Measurements from ENCODE around the gene PEX14.

Gene PEX14

DNA sequence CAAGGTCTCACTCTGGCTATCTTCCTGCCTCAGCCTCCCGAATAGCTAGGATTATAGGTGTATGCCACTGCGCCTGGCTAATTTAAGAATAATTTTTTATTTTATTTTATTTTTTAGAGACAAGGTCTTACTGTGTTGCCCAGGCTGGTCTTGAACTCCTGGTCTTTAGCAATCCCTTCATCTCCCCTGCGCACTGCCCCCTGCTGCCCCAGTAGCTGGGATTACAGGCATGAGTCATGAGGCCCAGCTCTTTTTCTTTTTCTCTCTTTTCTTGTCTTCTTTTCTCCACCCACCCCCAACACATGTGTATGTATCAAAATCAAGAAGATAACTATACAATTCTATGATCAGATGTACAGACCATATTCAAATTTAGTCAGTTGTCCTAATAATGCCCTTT lies 87.2 kb downstream of the PEX14 start:
- no CpG with 5 or more reads among the region's 3 CpGs for WGBS (ENCODE audit: insufficient coverage, insufficient read length)
- no peaks in the 10 kb centered on the region for H3K27me3 ChIP-seq (ENCODE audit: control insufficient read depth, insufficient read depth, low read length)
- H3K4me1 ChIP-seq (ENCODE audit: control insufficient read depth, insufficient read depth, low read length): no peaks in the 10 kb centered on the region
- DNase-seq (ENCODE audit: low read depth, low spot score): no peak
- H3K36me3 ChIP-seq (ENCODE audit: control insufficient read depth, insufficient read depth, low read length): no peaks in the 10 kb centered on the region
- no peak overlapping the region for H3K4me3 ChIP-seq (ENCODE audit: low read length)
- H3K9me3 ChIP-seq (ENCODE audit: control insufficient read depth, insufficient read depth, low read length): no peaks in the 10 kb centered on the region; the same call in 1 of the 2 replicates
- H3K27ac ChIP-seq (ENCODE audit: low read length): no peak overlapping the region

DNA sequence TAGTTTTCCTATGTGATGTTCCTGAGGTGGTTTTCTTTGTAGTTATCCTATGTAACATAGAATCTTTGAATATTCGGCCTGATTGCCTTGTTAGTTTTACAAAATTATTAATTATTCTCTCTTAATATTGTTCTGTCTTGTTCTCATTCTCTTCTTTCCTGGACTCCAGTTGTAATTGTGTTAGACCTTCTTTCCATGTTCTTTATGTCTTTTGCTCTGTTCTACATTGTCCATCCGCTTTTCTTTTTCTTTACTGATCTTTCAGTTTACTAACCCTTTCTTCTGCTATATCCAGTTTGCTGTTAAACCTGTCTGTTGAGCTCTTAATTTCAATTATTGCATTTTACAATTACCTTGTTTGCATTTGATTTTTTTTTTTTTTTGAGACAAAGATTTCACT lies 89.3 kb downstream of the PEX14 start:
- Histone ChIP-seq H3K4me3 (ENCODE audit: low read length) (no peak overlapping the region), H3K27ac (ENCODE audit: low read length) (no peak overlapping the region), H3K36me3 (ENCODE audit: control insufficient read depth, insufficient read depth, low read length) (no peaks in the 10 kb centered on the region), H3K9me3 (ENCODE audit: control insufficient read depth, insufficient read depth, low read length) (no peaks in the 10 kb centered on the region; the same call in 1 of the 2 replicates), H3K27me3 (ENCODE audit: control insufficient read depth, insufficient read depth, low read length) (no peaks in the 10 kb centered on the region), H3K4me1 (ENCODE audit: control insufficient read depth, insufficient read depth, low read length) (no peaks in the 10 kb centered on the region)
- no peak for DNase-seq (ENCODE audit: low read depth, low spot score)
- WGBS (ENCODE audit: insufficient coverage, insufficient read length): no CpG with 5 or more reads among the region's 2 CpGs

DNA sequence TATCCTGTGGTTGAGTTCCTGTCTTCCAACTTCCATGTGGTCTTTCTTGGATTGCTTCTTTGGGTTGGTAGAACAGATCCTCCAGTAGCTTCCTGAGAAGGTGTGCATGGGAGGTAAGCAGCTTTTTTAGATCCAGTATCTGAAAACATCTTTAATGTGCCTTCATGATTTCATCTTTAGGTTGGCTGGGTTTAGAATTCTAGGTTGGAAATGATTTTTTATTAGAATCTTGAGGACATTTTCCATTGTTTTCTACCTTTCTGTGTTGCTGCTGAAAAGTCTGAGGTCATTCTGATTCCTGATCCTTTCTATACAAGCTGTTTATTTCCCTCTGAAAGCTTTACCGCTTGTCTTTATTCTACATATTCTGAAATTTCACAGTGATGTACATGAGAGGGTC lies 94.8 kb downstream of the PEX14 start:
- no CpG with 5 or more reads among the region's 1 CpG for WGBS (ENCODE audit: insufficient coverage, insufficient read length)
- no peak overlapping the region for H3K27ac ChIP-seq (ENCODE audit: low read length)
- DNase-seq (ENCODE audit: low read depth, low spot score): no peak
- H3K27me3 ChIP-seq (ENCODE audit: control insufficient read depth, insufficient read depth, low read length): no peaks in the 10 kb centered on the region
- H3K4me1 ChIP-seq (ENCODE audit: control insufficient read depth, insufficient read depth, low read length): no peaks in the 10 kb centered on the region
- no peaks in the 10 kb centered on the region; the same call in 1 of the 2 replicates for H3K9me3 ChIP-seq (ENCODE audit: control insufficient read depth, insufficient read depth, low read length)
- H3K36me3 ChIP-seq (ENCODE audit: control insufficient read depth, insufficient read depth, low read length): no peaks in the 10 kb centered on the region
- H3K4me3 ChIP-seq (ENCODE audit: low read length): no peak overlapping the region

DNA sequence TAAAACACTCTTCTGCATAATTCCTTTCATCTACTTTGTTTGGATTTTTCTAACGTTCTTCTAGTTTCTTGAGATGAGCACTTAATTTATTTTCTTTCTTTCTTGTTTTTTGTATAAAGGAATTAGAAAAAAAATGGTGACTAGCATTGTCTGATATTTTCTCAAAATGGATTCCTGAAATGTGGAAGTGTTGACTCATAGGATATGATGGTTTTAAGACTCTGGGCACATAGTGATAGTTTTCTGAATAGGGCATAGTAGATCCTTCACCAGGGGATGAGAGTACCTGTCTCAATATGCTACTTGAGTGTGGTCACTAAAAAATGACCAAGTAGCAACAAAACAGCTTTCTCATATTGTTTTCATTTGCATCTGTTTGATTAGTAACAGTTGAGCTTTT lies 100.9 kb downstream of the PEX14 start:
- Histone ChIP-seq H3K27me3 (ENCODE audit: control insufficient read depth, insufficient read depth, low read length) (no peaks in the 10 kb centered on the region), H3K27ac (ENCODE audit: low read length) (no peak overlapping the region), H3K36me3 (ENCODE audit: control insufficient read depth, insufficient read depth, low read length) (no peaks in the 10 kb centered on the region), H3K9me3 (ENCODE audit: control insufficient read depth, insufficient read depth, low read length) (no peaks in the 10 kb centered on the region), H3K4me3 (ENCODE audit: low read length) (no peak overlapping the region), H3K4me1 (ENCODE audit: control insufficient read depth, insufficient read depth, low read length) (peaks cover 2% of the 10 kb centered on the region; the same call in 1 of the 2 replicates)
- DNase-seq (ENCODE audit: low read depth, low spot score): no peak
- WGBS (ENCODE audit: insufficient coverage, insufficient read length): no CpG with 5 or more reads among the region's 1 CpG

DNA sequence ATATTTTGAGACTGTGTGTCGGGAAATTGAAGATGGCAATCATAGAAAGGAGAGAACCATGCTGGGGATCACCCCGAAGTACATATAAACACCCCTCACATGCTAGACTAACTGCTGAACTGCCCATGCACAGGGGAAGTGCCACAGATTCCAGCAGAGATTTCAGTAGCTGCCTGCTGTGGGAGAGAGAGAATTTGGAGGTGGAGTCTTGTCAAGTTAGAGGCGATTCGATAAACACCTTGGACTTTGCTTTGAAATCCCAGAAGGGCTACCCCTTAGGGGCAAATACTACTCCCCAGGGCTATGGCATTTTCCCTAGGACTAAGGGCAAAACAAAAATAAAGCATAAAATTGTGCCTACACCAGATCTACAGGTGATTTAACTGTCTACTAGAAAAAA lies 103.3 kb downstream of the PEX14 start:
- H3K4me1 ChIP-seq (ENCODE audit: control insufficient read depth, insufficient read depth, low read length): peaks cover 2% of the 10 kb centered on the region; the same call in 1 of the 2 replicates
- no peaks in the 10 kb centered on the region for H3K27me3 ChIP-seq (ENCODE audit: control insufficient read depth, insufficient read depth, low read length)
- H3K4me3 ChIP-seq (ENCODE audit: low read length): no peak overlapping the region
- no CpG with 5 or more reads among the region's 4 CpGs for WGBS (ENCODE audit: insufficient coverage, insufficient read length)
- no peak for DNase-seq (ENCODE audit: low read depth, low spot score)
- no peaks in the 10 kb centered on the region for H3K9me3 ChIP-seq (ENCODE audit: control insufficient read depth, insufficient read depth, low read length)
- no peak overlapping the region for H3K27ac ChIP-seq (ENCODE audit: low read length)
- no peaks in the 10 kb centered on the region for H3K36me3 ChIP-seq (ENCODE audit: control insufficient read depth, insufficient read depth, low read length)

DNA sequence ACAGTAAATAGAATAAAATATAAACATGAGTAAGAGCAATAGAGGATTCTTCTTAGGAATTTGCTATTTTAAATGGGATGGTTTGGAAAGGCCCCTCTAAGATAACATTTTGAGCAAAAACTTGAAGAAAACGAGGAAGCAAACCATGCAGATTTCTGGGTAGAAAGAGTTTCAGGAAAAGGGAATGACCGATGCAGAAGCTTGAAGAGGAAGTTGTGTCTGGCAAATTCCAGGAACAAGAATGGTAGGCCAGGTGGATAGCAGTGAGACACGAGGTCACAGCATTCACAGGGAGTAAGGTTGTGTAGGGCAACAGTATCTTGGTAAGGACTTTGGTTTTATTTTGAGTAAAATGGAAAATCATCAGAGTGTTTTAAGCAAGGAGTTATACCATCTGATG lies 108.9 kb downstream of the PEX14 start:
- no peaks in the 10 kb centered on the region for H3K27me3 ChIP-seq (ENCODE audit: control insufficient read depth, insufficient read depth, low read length)
- no peaks in the 10 kb centered on the region for H3K9me3 ChIP-seq (ENCODE audit: control insufficient read depth, insufficient read depth, low read length)
- no peak for DNase-seq (ENCODE audit: low read depth, low spot score)
- H3K36me3 ChIP-seq (ENCODE audit: control insufficient read depth, insufficient read depth, low read length): no peaks in the 10 kb centered on the region
- no CpG with 5 or more reads among the region's 3 CpGs for WGBS (ENCODE audit: insufficient coverage, insufficient read length)
- no peak overlapping the region for H3K4me3 ChIP-seq (ENCODE audit: low read length)
- no peaks in the 10 kb centered on the region; the same call in 1 of the 2 replicates for H3K4me1 ChIP-seq (ENCODE audit: control insufficient read depth, insufficient read depth, low read length)
- H3K27ac ChIP-seq (ENCODE audit: low read length): no peak overlapping the region

DNA sequence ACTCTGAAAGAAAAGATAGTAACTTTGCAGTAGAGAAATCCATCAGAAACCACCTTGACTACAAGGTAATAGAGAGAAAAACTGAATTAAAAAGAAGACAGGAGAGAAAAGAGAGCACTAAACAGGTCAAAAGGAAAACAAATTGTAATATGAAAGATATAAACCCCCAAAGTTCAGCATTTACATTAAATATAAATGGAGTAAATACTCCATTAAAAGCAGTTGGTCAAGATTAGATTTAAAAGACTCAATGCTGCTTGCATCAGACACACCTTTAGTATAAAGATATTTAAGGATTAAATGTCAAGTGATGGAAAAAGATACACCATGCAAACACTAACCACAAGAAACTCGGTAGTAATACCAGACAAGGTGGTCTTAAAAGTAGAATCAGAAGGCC lies 110.5 kb downstream of the PEX14 start:
- no peaks in the 10 kb centered on the region for H3K9me3 ChIP-seq (ENCODE audit: control insufficient read depth, insufficient read depth, low read length)
- no peak for DNase-seq (ENCODE audit: low read depth, low spot score)
- no CpG with 5 or more reads among the region's 1 CpG for WGBS (ENCODE audit: insufficient coverage, insufficient read length)

DNA sequence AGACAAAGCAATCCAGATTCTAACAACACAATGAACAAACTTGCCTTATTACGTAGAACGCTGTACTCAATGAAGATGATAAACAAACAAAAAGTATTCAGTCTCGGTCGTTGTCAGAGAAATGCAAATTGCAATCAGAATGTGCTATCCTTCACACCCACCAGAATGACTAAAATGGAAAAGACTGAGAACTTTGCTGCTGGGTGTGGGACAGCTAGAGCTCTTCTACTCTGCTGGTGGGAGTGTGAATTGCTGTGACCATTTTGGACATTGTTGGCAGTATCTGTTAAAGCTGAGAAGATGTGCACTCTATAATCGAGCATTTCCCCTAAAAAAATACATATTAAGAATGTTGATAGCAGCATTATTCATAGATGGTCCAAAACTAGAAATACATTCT lies 111.4 kb downstream of the PEX14 start:
- Histone ChIP-seq H3K27me3 (ENCODE audit: control insufficient read depth, insufficient read depth, low read length) (no peaks in the 10 kb centered on the region), H3K9me3 (ENCODE audit: control insufficient read depth, insufficient read depth, low read length) (no peaks in the 10 kb centered on the region), H3K27ac (ENCODE audit: low read length) (no peak overlapping the region), H3K4me1 (ENCODE audit: control insufficient read depth, insufficient read depth, low read length) (no peaks in the 10 kb centered on the region), H3K36me3 (ENCODE audit: control insufficient read depth, insufficient read depth, low read length) (no peaks in the 10 kb centered on the region), H3K4me3 (ENCODE audit: low read length) (no peak overlapping the region)
- DNase-seq (ENCODE audit: low read depth, low spot score): no peak
- WGBS (ENCODE audit: insufficient coverage, insufficient read length): no CpG with 5 or more reads among the region's 5 CpGs

More for the DNA sequence above, 110.5 kb downstream of the PEX14 start:
- no peak overlapping the region for H3K27ac ChIP-seq (ENCODE audit: low read length)
- no peak overlapping the region for H3K4me3 ChIP-seq (ENCODE audit: low read length)
- H3K27me3 ChIP-seq (ENCODE audit: control insufficient read depth, insufficient read depth, low read length): no peaks in the 10 kb centered on the region
- no peaks in the 10 kb centered on the region for H3K4me1 ChIP-seq (ENCODE audit: control insufficient read depth, insufficient read depth, low read length)
- no peaks in the 10 kb centered on the region for H3K36me3 ChIP-seq (ENCODE audit: control insufficient read depth, insufficient read depth, low read length)

DNA sequence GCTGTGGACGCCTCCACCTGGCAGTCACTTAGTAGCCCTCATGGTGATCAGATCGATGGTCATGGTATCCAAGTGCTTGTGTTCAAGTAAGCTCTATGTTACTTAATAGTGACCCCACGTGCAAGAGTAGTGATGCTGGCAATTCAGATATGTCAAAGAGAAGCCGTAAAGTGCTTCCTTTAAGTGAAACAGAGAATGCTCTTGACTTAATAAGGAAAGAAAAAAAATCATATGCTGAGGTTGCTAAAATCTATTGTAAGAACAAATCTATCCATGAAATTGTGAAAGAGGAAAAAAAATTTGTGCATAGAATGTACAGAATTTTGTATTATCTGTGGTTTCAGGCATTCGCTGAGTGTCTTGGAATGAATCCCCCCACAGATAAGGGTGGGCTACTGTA lies 113.9 kb downstream of the PEX14 start:
- DNase-seq (ENCODE audit: low read depth, low spot score): no peak
- WGBS (ENCODE audit: insufficient coverage, insufficient read length): no CpG with 5 or more reads among the region's 5 CpGs
- Histone ChIP-seq H3K27ac (ENCODE audit: low read length) (no peak overlapping the region), H3K27me3 (ENCODE audit: control insufficient read depth, insufficient read depth, low read length) (no peaks in the 10 kb centered on the region), H3K9me3 (ENCODE audit: control insufficient read depth, insufficient read depth, low read length) (no peaks in the 10 kb centered on the region), H3K36me3 (ENCODE audit: control insufficient read depth, insufficient read depth, low read length) (no peaks in the 10 kb centered on the region), H3K4me1 (ENCODE audit: control insufficient read depth, insufficient read depth, low read length) (no peaks in the 10 kb centered on the region), H3K4me3 (ENCODE audit: low read length) (no peak overlapping the region)

DNA sequence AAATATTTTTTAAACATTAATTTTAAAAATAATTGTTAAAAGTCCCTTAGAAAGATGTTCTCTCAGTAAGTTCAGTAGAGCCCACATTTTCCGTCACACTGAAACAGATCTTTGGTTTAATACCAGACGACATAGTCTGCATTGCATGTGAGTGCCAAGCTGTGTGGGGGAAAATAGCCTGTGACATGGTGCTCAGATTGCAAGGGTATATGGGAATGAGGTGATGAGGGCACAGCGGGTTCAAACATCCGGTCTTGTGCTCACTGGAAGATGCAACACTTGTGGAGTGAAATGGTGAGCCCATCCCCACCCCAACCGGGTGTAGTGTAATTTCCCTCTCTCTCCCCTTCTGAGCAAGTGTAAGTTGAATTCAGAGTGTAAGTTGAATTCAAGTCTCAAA lies 114.3 kb downstream of the PEX14 start:
- no CpG with 5 or more reads among the region's 5 CpGs for WGBS (ENCODE audit: insufficient coverage, insufficient read length)
- H3K27ac ChIP-seq (ENCODE audit: low read length): no peak overlapping the region
- no peak for DNase-seq (ENCODE audit: low read depth, low spot score)
- H3K4me3 ChIP-seq (ENCODE audit: low read length): no peak overlapping the region
- H3K27me3 ChIP-seq (ENCODE audit: control insufficient read depth, insufficient read depth, low read length): no peaks in the 10 kb centered on the region
- no peaks in the 10 kb centered on the region for H3K9me3 ChIP-seq (ENCODE audit: control insufficient read depth, insufficient read depth, low read length)
- no peaks in the 10 kb centered on the region for H3K36me3 ChIP-seq (ENCODE audit: control insufficient read depth, insufficient read depth, low read length)
- H3K4me1 ChIP-seq (ENCODE audit: control insufficient read depth, insufficient read depth, low read length): no peaks in the 10 kb centered on the region

DNA sequence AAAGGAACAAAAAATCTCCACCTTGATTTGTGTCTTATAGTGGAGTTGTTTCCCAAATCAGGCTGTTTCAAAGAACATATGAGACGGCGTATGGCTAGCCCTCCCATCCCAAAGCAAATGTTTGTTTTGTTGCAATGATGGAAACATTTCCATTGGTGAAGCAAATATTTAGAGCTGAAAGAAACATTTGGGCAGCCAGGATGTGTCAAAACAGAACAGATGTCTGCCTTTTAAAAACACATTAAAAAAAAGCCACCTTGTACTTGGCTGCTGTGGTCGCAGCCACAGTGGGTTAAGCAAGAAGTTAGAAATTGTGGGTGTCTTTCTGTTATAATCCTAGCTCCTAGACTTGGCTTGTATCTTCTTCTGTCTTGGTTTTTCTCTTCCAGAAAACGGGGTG lies 116.3 kb downstream of the PEX14 start:
- no peaks in the 10 kb centered on the region for H3K4me1 ChIP-seq (ENCODE audit: control insufficient read depth, insufficient read depth, low read length)
- no peaks in the 10 kb centered on the region for H3K36me3 ChIP-seq (ENCODE audit: control insufficient read depth, insufficient read depth, low read length)
- H3K9me3 ChIP-seq (ENCODE audit: control insufficient read depth, insufficient read depth, low read length): no peaks in the 10 kb centered on the region
- no peak overlapping the region for H3K4me3 ChIP-seq (ENCODE audit: low read length)
- H3K27me3 ChIP-seq (ENCODE audit: control insufficient read depth, insufficient read depth, low read length): no peaks in the 10 kb centered on the region
- no CpG with 5 or more reads among the region's 4 CpGs for WGBS (ENCODE audit: insufficient coverage, insufficient read length)
- no peak overlapping the region for H3K27ac ChIP-seq (ENCODE audit: low read length)
- no peak for DNase-seq (ENCODE audit: low read depth, low spot score)
